Measurements from ENCODE around the gene SLC5A4.
"Not testable (repeated sequence)": the region's sequence is repeated elsewhere in the genome, so short reads cannot be mapped to it uniquely, and the experiment has no call there.

SLC5A4 gene

DNA sequence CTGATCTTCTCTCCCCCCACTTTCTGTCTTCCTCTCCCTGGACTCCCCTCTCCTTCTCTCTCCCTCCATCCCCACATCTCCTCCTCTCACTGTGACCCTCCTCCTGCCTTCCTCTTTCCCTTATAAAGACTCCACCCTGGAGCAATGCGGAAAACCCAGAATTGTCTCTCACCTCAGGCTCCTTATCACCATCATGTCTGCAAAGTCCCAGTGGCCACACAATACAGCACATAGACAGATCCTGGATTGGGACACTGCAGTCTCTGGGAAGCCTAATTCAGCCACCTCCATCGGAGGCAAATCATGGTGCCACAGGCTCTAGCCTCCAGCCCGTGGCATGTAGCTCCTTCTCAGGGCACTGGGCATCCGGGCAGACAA is 53.0 kb downstream of the SLC5A4 start:
- H3K4me2 ChIP-seq: no peak overlapping the region

DNA sequence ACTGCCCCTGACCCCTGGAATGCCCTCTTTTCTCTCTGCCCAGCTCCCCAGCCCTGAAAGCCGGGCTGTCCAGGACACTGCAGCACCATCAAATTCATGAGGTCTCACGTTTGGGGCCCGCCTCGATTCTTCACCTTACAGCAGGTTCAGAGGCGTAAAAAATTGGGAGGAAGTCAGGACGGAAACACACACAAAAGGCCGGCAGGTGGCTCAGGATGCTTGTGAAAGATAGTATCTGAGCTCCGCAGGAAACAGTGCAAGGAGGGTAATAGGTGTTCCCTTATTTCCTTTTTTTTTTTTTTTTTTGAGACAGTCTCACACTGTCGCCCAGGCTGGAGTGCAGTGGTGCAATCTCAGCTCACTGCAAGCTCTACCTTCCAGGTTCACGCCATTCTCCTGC is 54.4 kb downstream of the SLC5A4 start:
- Histone ChIP-seq H3K4me1 (peaks cover 6% of the 10 kb centered on the region; the same call in 1 of the 2 replicates), H3K9me3 (no peaks in the 10 kb centered on the region), H3K27ac (no peak overlapping the region), H3K9ac (no peak overlapping the region), H3K4me3 (no peak overlapping the region), H3K4me2 (no peak overlapping the region), H3K27me3 (peaks cover 18% of the 10 kb centered on the region), H3K36me3 (no peaks in the 10 kb centered on the region), H4K20me1 (no peaks in the 10 kb centered on the region)
- TF ChIP-seq Cebpa-rat (IDR thresholded peaks at IDR 0.05): no peak

More for the DNA sequence above, 53.0 kb downstream of the SLC5A4 start:
- Histone ChIP-seq H3K27me3 (peaks cover 18% of the 10 kb centered on the region), H3K36me3 (no peaks in the 10 kb centered on the region), H3K4me3 (no peak overlapping the region), H3K4me1 (peaks cover 6% of the 10 kb centered on the region; the same call in 1 of the 2 replicates), H3K9ac (no peak overlapping the region), H4K20me1 (no peaks in the 10 kb centered on the region), H3K27ac (no peak overlapping the region), H3K9me3 (no peaks in the 10 kb centered on the region)
- no peak for TF ChIP-seq Cebpa-rat (IDR thresholded peaks at IDR 0.05)

DNA sequence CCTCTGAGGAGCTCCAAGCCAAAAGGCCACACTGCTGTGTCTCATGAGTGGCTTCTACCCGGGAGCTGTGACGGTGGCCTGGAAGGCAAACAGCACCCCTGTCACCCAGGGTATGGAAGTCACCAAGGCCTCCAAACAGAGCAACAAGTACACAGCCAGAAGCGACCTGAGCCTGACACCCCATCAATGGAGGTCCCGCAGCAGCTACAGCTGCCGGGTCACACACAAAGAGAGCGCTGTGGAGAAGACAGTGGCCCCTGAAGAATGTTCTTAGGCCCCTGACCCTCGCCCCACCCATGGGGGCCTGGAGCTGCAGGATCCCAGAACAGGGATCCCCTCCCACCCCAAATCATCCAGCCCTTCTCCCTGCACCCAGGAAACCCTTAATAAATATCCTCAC is 55.2 kb downstream of the SLC5A4 start:
- no peaks in the 10 kb centered on the region for H3K9me3 ChIP-seq
- no peak overlapping the region for H3K4me3 ChIP-seq
- no peak for TF ChIP-seq Cebpa-rat (IDR thresholded peaks at IDR 0.05)
- H3K4me2 ChIP-seq: no peak overlapping the region
- H3K4me1 ChIP-seq: peaks cover 6% of the 10 kb centered on the region; the same call in 1 of the 2 replicates
- H4K20me1 ChIP-seq: no peaks in the 10 kb centered on the region
- H3K27me3 ChIP-seq: peaks cover 18% of the 10 kb centered on the region
- H3K9ac ChIP-seq: no peak overlapping the region
- H3K27ac ChIP-seq: no peak overlapping the region
- H3K36me3 ChIP-seq: no peaks in the 10 kb centered on the region

DNA sequence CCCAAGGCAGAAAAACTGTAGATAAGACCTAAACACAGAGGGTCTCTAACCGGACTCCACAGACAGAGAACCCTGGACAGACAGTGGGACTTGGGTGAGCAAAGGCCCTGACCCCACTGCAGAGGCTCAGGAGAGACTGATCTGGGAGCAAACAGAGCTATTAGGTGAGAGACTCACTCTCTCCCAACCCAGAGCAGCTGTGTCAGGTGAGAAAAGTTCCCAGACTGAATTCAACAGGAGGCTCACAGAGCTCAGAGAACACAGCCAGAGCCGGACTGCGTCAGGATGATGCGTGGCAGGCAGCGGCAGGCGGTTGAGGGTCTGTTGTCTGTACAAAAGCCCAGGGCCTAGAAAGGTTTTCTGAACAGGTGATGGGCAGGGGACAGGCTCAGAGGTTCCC is 55.8 kb downstream of the SLC5A4 start:
- Histone ChIP-seq H3K4me1 (peaks cover 6% of the 10 kb centered on the region; the same call in 1 of the 2 replicates), H3K36me3 (no peaks in the 10 kb centered on the region)

DNA sequence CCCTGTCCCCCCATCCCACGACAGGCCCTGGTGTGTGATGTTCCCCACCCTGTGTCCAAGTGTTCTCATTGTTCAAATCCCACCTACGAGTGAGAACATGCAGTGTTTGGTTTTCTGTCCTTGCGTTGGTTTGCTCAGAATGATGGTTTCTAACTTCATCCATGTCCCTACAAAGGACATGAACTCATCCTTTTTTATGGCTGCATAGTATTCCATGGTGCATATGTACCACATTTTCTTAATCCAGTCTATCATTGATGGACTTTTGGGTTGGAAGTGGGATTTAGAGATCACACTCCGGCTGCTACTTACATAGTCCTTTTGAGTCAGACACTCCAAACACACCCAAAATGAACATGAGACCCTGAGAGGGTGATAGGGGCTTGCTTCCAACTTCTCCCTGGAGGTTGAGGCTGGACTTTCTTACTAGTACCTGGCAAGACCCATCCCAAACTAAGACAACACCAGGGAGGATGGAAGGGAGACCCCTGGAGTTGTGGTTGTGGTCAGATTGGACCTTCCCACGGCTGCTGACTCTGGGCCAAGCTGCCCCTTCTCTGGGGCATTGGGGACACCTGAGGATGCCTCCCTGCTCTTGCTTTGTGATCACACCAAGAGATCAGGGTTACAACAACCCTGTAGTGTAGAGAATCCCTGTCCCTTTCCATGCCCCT is 57.5 kb downstream of the SLC5A4 start:
- H3K4me1 ChIP-seq, H3K9ac ChIP-seq, H3K9me3 ChIP-seq, H3K27ac ChIP-seq, H3K4me3 ChIP-seq, H3K4me2 ChIP-seq, H3K27me3 ChIP-seq, H3K36me3 ChIP-seq, H4K20me1 ChIP-seq: not testable (repeated sequence)

More for the DNA sequence above, 55.8 kb downstream of the SLC5A4 start:
- Histone ChIP-seq H3K27ac (no peak overlapping the region), H3K4me2 (no peak overlapping the region), H3K4me3 (no peak overlapping the region), H3K9ac (no peak overlapping the region), H4K20me1 (no peaks in the 10 kb centered on the region), H3K9me3 (no peaks in the 10 kb centered on the region), H3K27me3 (peaks cover 18% of the 10 kb centered on the region)
- no peak for TF ChIP-seq Cebpa-rat (IDR thresholded peaks at IDR 0.05)

DNA sequence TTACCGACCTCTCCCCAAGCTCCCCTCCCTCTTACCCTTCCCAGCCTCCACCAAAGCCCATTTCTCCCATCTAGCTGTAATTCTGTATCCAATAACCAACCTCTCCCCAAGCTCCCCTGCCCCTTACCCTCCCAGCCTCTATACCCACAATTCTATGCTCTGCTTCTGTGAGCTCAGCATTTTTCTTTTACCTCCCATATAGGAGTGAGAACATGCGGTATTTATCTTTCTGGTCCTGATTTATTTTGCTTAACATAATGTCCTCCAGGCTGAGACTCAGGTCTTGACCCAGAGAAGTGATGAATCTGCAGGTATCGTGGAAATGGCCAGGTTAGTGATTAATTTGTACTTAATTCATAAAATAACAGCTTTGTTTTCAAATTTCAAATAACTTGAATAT is 59.2 kb downstream of the SLC5A4 start:
- H4K20me1 ChIP-seq, H3K27ac ChIP-seq, H3K36me3 ChIP-seq, H3K4me3 ChIP-seq, H3K4me2 ChIP-seq, H3K9me3 ChIP-seq, H3K9ac ChIP-seq, H3K4me1 ChIP-seq, H3K27me3 ChIP-seq: not testable (repeated sequence)

DNA sequence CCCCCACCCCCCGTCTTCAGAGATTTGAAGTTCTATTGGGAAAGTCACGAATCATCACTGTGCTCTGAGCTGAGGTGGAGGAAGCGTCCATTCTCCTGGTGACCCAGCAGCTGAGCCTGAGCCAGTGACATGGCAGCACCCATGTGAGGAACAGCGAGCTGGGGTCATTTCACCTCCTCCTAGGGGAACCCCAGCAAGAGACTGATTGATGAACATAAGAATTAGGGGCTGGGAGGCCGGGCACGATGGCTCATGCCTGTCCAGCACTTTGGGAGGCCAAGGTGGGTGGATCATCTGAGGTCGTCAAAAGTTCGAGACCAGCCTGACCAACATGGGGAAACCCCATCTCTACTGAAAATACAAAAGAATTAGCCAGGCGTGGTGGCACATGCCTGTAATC is 61.8 kb downstream of the SLC5A4 start:
- not testable (repeated sequence) for H3K4me3 ChIP-seq, H3K27ac ChIP-seq, H3K9me3 ChIP-seq, H4K20me1 ChIP-seq, H3K9ac ChIP-seq, H3K27me3 ChIP-seq, H3K4me1 ChIP-seq, H3K4me2 ChIP-seq, H3K36me3 ChIP-seq

DNA sequence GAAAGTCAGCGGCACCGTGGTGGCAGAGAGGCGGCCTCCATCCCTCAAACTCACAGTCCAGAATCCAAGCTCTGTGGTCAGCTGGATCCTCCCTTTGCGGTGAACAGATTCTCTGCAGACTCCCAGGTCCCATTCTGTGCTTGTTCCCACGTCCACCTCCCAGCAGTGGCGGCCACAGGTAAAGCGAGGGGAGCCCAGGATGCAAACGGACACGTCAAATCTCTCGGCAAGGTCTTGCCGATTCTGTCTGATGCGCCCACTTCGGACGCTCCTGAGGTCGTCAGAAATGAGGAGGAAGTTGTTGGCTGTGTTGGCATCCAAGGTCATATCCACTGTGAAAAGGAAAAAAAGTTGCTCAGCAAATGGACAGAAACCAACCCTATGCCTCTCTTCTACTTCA is 64.1 kb downstream of the SLC5A4 start:
- not testable (repeated sequence) for H3K27ac ChIP-seq, H3K27me3 ChIP-seq

DNA sequence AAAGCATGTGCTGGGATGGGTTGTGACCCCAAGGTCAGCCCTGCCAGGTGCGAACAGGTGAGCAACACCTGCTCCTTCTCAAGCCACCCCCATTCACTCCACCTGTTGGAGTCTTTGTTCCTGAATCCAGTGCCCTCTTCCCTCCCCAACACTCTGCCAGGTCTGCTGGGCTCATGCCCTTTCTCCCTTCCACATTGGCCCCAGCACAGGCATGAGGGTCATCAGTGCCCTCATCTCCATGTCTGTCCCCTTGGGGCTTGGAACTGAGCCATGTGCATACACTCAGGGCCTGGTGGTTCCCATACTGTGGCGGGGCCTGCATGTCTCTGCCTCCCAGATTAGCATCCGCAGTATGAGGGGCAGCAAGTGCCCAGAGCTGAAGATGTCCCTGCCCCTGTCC is 69.3 kb downstream of the SLC5A4 start:
- H3K27ac ChIP-seq: no peak overlapping the region

More for the DNA sequence above, 64.1 kb downstream of the SLC5A4 start:
- not testable (repeated sequence) for H3K4me1 ChIP-seq, H3K9me3 ChIP-seq, H3K4me3 ChIP-seq, H3K9ac ChIP-seq, H3K36me3 ChIP-seq, H3K4me2 ChIP-seq, H4K20me1 ChIP-seq

DNA sequence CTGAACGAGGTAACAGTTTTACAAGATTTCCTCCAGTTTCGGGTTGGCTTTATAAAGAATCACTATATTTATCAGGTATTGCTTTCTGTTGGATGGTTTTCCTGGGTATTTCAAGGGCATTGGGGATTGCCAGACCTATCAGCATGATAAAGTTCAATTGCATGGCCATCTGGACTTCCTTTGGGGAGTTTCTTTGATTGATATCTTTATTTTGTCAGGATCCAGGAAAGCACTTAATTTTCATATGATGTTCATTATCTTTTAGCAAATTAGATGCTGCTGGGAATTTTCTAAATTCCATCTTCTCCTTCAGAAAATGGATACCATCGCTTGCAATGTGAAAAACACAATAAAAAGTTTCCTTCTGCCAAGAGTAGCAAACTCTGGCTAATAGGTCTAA is 71.5 kb downstream of the SLC5A4 start:
- Histone ChIP-seq H3K27ac (no peak overlapping the region), H3K4me3 (no peak overlapping the region), H3K4me1 (no peaks in the 10 kb centered on the region), H3K27me3 (no peaks in the 10 kb centered on the region), H3K9me3 (no peaks in the 10 kb centered on the region), H3K4me2 (no peak overlapping the region), H3K36me3 (no peaks in the 10 kb centered on the region), H4K20me1 (no peaks in the 10 kb centered on the region), H3K9ac (no peak overlapping the region)
- TF ChIP-seq Cebpa-rat (IDR thresholded peaks at IDR 0.05): no peak

More for the DNA sequence above, 69.3 kb downstream of the SLC5A4 start:
- Histone ChIP-seq H3K4me2 (no peak overlapping the region), H3K4me3 (no peak overlapping the region), H4K20me1 (no peaks in the 10 kb centered on the region), H3K9ac (no peak overlapping the region), H3K4me1 (no peaks in the 10 kb centered on the region), H3K36me3 (no peaks in the 10 kb centered on the region), H3K9me3 (no peaks in the 10 kb centered on the region), H3K27me3 (no peaks in the 10 kb centered on the region)
- no peak for TF ChIP-seq Cebpa-rat (IDR thresholded peaks at IDR 0.05)

DNA sequence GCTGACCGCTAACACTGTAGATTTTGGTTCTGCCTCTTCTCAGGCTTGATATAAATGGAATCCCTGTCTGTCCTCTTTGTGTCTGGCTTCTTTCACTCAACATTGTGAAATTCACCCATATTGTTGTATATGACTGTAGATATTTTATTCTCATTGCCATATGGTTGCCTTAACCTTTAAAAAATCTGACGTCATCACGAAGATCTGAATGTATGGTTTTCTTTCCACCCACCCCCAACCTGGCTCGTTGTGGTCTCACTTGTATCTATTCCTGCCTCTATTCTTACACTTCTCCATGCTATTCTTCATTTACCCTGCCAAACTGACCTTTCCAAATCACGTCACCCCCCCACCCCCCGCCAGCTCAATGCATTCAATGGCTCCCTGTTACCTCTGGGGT is 74.1 kb downstream of the SLC5A4 start:
- Histone ChIP-seq H3K4me2 (no peak overlapping the region), H3K9ac (no peak overlapping the region), H3K9me3 (peaks cover 2% of the 10 kb centered on the region; the same call in 1 of the 2 replicates), H3K4me3 (no peak overlapping the region), H4K20me1 (no peaks in the 10 kb centered on the region), H3K27ac (no peak overlapping the region), H3K27me3 (no peaks in the 10 kb centered on the region), H3K36me3 (no peaks in the 10 kb centered on the region), H3K4me1 (no peaks in the 10 kb centered on the region)
- no peak for TF ChIP-seq Cebpa-rat (IDR thresholded peaks at IDR 0.05)

Measured in BLaER1 (cell line).